ENCODE measurements around the gene RPL27. TPM values are rescaled to one million over a fixed set of nuclear protein-coding genes. Genes with fewer than 3 reads are reported as not detected.

The RPL27 gene
- total RNA-seq, 4 donors from 2014 or later = 775 to 1,810 (median 1,289) TPM

- H3K9me3 ChIP-seq = no peaks in the 10 kb centered on the region
- peaks cover 0 to 6% (median 0%) of the 10 kb centered on the region in 3 donors for H3K36me3 ChIP-seq
- H3K27me3 ChIP-seq = no peaks in the 10 kb centered on the region
- H3K4me1 ChIP-seq = no peaks in the 10 kb centered on the region
- intact Hi-C loops (cut with DNase I) = no loop called here
- no peak overlapping the region for H3K4me3 ChIP-seq
- DNase-seq = no peak
- 74 to 84% methylated on average over 5 of the region's 5 CpGs for WGBS, 2 donors
- H3K27ac ChIP-seq = no peak overlapping the region
- TF ChIP-seq POLR2A (IDR thresholded peaks at IDR 0.05) (no peak), CTCF (IDR thresholded peaks at IDR 0.05) (no peak)
Measured at GRCh38 chr17:43042025-43042628, 43.9 kb downstream of the RPL27 start.

GRCh38 chr17:43043307-43043706 lies 45.1 kb downstream of the RPL27 start:
- H3K27me3 ChIP-seq = no peaks in the 10 kb centered on the region
- no peak for TF ChIP-seq CTCF (IDR thresholded peaks at IDR 0.05)
- no peak for TF ChIP-seq POLR2A (IDR thresholded peaks at IDR 0.05)
- H3K27ac ChIP-seq = no peak overlapping the region
- DNase-seq = no peak
- peaks cover 0 to 6% (median 0%) of the 10 kb centered on the region in 3 donors for H3K36me3 ChIP-seq
- no peak overlapping the region for H3K4me3 ChIP-seq
- intact Hi-C loops (cut with DNase I) = no loop called here
- no peaks in the 10 kb centered on the region for H3K4me1 ChIP-seq
- H3K9me3 ChIP-seq = no peaks in the 10 kb centered on the region

- intact Hi-C loops (cut with DNase I) = no loop called here
- no peaks in the 10 kb centered on the region for H3K4me1 ChIP-seq
- H3K27ac ChIP-seq = no peak overlapping the region
- DNase-seq = no peak
- no peak for TF ChIP-seq POLR2A (IDR thresholded peaks at IDR 0.05)
- no peak for TF ChIP-seq CTCF (IDR thresholded peaks at IDR 0.05)
- WGBS, 2 donors = 86 to 93% methylated on average over 4 of the region's 4 CpGs
- no peaks in the 10 kb centered on the region for H3K9me3 ChIP-seq
- H3K27me3 ChIP-seq = no peaks in the 10 kb centered on the region
- no peak overlapping the region for H3K4me3 ChIP-seq
- peaks cover 0 to 10% (median 0%) of the 10 kb centered on the region in 3 donors for H3K36me3 ChIP-seq
Measured at GRCh38 chr17:43044024-43044423, 45.8 kb downstream of the RPL27 start.

- Histone ChIP-seq H3K27ac (no peak overlapping the region), H3K27me3 (no peaks in the 10 kb centered on the region), H3K4me3 (no peak overlapping the region), H3K4me1 (no peaks in the 10 kb centered on the region), H3K9me3 (no peaks in the 10 kb centered on the region), H3K36me3 (peaks cover 0 to 39% (median 0%) of the 10 kb centered on the region in 3 donors)
- TF ChIP-seq POLR2A (IDR thresholded peaks at IDR 0.05) (no peak), CTCF (IDR thresholded peaks at IDR 0.05) (no peak)
- DNase-seq = no peak
- intact Hi-C loops (cut with DNase I) = no loop called here
- 82 to 100% methylated on average over 1 of the region's 1 CpG for WGBS, 2 donors
Measured at GRCh38 chr17:43051969-43052368, 53.8 kb downstream of the RPL27 start.

Small RNA genes lying within 50 kb of the gene (small RNA-seq; reads per million reads assigned to genes)
- gene AARSD1 = 0 reads per million in 4 donors

Other genes with a start within 250 kb of the RPL27 start
- 10 to 100 TPM in 2 of 4 donors, 1 to 10 TPM in 1, not detected in 1; 4.7 to 23.3 (median 11.8) TPM for gene RAMP2, start 237.2 kb upstream of the RPL27 start, total RNA-seq
- 10 to 100 TPM; 78.6 to 93.6 (median 83.0) TPM for gene VPS25, start 225.0 kb upstream of the RPL27 start, total RNA-seq
- 10 to 100 TPM in 1 of 4 donors, 1 to 10 TPM in 1, under 1 TPM in 2; 0.40 to 14.7 (median 3.9) TPM for gene WNK4, start 217.8 kb upstream of the RPL27 start, total RNA-seq
- 100 to 1,000 TPM in 1 of 4 donors, 10 to 100 TPM in 3; 76.4 to 101 (median 94.8) TPM for gene COA3, start 199.7 kb upstream of the RPL27 start, total RNA-seq
- not detected for gene CNTD1, start 199.6 kb upstream of the RPL27 start, total RNA-seq
- gene BECN1, start 174.1 kb upstream of the RPL27 start, total RNA-seq = 100 to 1,000 TPM in 1 of 4 donors, 10 to 100 TPM in 3; 81.5 to 100 (median 84.5) TPM
- 100 to 1,000 TPM in 1 of 4 donors, 10 to 100 TPM in 3; 91.0 to 121 (median 93.7) TPM for gene PSME3, start 165.0 kb upstream of the RPL27 start, total RNA-seq
- gene AOC2, start 153.8 kb upstream of the RPL27 start, total RNA-seq = 1 to 10 TPM in 2 of 4 donors, under 1 TPM in 2; 0.61 to 2.1 (median 1.2) TPM
- gene AOC3, start 147.2 kb upstream of the RPL27 start, total RNA-seq = 10 to 100 TPM in 1 of 4 donors, 1 to 10 TPM in 3; 3.3 to 24.0 (median 6.6) TPM
- not detected for gene G6PC1, start 97.6 kb upstream of the RPL27 start, total RNA-seq
- gene AARSD1, start 34.0 kb upstream of the RPL27 start, total RNA-seq = 10 to 100 TPM; 14.2 to 25.9 (median 22.6) TPM
- 1 to 10 TPM in 1 of 4 donors, under 1 TPM in 1, not detected in 2; 0.27 to 1.1 TPM for gene PTGES3L, start 18.3 kb upstream of the RPL27 start, total RNA-seq
- 1 to 10 TPM; 7.4 to 9.8 (median 8.5) TPM for gene RUNDC1, start 17.9 kb upstream of the RPL27 start, total RNA-seq
- gene IFI35, start 8.4 kb downstream of the RPL27 start, total RNA-seq = 10 to 100 TPM in 3 of 4 donors, 1 to 10 TPM in 1; 5.9 to 24.4 (median 13.6) TPM
- 100 to 1,000 TPM in 3 of 4 donors, 10 to 100 TPM in 1; 50.5 to 154 (median 110) TPM for gene VAT1, start 24.0 kb downstream of the RPL27 start, total RNA-seq
- under 1 TPM in 3 of 4 donors, not detected in 1; 0.30 to 0.76 (median 0.53) TPM for gene RND2, start 26.8 kb downstream of the RPL27 start, total RNA-seq
- gene BRCA1, start 126.9 kb downstream of the RPL27 start, total RNA-seq = 10 to 100 TPM in 2 of 4 donors, 1 to 10 TPM in 2; 6.3 to 20.7 (median 9.8) TPM
- gene NBR1, start 172.8 kb downstream of the RPL27 start, total RNA-seq = 10 to 100 TPM; 30.6 to 61.6 (median 42.0) TPM
- gene TMEM106A, start 213.5 kb downstream of the RPL27 start, total RNA-seq = 1 to 10 TPM in 3 of 4 donors, under 1 TPM in 1; 0.27 to 2.5 (median 1.6) TPM
- gene CCDC200, start 230.2 kb downstream of the RPL27 start, total RNA-seq = not detected
- gene RNU2-1, start 235.6 kb downstream of the RPL27 start, total RNA-seq = not detected

Data from esophagus squamous epithelium (tissue), 5 donors.